ENCODE measurements around the gene IGLL5. TPM values are rescaled to one million over a fixed set of nuclear protein-coding genes. Genes with fewer than 3 reads are reported as not detected.

IGLL5 gene
- total and polyA plus RNA-seq, 12 donors, result 0.26 to 4.4 (median 0.71) TPM; not detected in 5

DNA sequence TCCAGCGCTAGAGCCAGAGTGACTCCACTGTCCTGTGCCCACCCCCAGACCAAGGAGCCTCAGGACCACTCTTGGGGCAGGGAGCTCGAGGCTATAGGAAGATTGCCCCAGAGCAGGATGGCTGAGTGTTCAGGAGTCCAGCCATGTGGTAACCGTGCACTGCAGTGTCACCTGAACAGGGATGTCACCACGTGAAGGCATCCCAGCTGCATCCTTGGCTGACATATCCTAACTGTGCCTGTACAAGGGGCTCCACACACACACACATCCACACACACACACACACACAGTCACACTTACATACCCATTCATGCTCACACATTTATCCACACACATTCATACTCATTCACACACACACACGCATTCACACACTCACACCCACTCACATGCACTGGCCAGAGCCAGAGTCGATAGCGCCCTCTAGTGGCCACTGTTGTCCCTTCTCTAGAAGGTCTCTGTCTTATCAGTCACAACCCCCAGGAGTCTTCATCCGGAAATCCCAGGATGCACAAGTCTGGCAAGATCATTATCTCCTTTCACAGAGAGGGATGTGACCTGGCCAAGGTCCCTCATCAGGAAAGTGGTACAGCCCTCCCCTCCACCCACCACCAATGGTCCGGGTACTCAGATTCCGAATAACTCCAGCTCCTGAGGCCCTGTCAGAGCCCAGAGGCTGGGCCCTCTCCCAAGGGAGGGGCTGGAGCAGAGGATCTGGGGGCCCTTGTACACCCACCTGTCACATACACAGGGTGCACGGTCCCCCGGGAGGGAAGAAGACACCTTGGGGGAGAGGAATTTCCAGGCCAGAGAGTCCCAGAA is 55.1 kb downstream of the IGLL5 start:
- H3K4me1 ChIP-seq, result peaks cover 0 to 12% (median 0%) of the 10 kb centered on the region in 9 donors
- no peaks in the 10 kb centered on the region for H3K36me3 ChIP-seq
- no peaks in the 10 kb centered on the region for H3K9me3 ChIP-seq
- 50 to 51% methylated on average over 12 of the region's 12 CpGs for WGBS, 2 donors
- TF ChIP-seq, protein P1, sequence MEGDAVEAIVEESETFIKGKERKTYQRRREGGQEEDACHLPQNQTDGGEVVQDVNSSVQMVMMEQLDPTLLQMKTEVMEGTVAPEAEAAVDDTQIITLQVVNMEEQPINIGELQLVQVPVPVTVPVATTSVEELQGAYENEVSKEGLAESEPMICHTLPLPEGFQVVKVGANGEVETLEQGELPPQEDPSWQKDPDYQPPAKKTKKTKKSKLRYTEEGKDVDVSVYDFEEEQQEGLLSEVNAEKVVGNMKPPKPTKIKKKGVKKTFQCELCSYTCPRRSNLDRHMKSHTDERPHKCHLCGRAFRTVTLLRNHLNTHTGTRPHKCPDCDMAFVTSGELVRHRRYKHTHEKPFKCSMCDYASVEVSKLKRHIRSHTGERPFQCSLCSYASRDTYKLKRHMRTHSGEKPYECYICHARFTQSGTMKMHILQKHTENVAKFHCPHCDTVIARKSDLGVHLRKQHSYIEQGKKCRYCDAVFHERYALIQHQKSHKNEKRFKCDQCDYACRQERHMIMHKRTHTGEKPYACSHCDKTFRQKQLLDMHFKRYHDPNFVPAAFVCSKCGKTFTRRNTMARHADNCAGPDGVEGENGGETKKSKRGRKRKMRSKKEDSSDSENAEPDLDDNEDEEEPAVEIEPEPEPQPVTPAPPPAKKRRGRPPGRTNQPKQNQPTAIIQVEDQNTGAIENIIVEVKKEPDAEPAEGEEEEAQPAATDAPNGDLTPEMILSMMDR (IDR thresholded peaks at IDR 0.05), result peak; percentile 41 to 79 (median 62)
- ATAC-seq, result peak in 7 of 8 donors; percentile 39 to 80 (median 68)
- H3K27me3 ChIP-seq, result peaks cover 0 to 30% (median 8%) of the 10 kb centered on the region in 7 donors
- intact Hi-C loops (cut with DNase I), result no loop called here
- H3K27ac ChIP-seq, result no peak overlapping the region
- no peak overlapping the region for H3K4me3 ChIP-seq
- peak in 1 of 2 donors; percentile 52 for DNase-seq

DNA sequence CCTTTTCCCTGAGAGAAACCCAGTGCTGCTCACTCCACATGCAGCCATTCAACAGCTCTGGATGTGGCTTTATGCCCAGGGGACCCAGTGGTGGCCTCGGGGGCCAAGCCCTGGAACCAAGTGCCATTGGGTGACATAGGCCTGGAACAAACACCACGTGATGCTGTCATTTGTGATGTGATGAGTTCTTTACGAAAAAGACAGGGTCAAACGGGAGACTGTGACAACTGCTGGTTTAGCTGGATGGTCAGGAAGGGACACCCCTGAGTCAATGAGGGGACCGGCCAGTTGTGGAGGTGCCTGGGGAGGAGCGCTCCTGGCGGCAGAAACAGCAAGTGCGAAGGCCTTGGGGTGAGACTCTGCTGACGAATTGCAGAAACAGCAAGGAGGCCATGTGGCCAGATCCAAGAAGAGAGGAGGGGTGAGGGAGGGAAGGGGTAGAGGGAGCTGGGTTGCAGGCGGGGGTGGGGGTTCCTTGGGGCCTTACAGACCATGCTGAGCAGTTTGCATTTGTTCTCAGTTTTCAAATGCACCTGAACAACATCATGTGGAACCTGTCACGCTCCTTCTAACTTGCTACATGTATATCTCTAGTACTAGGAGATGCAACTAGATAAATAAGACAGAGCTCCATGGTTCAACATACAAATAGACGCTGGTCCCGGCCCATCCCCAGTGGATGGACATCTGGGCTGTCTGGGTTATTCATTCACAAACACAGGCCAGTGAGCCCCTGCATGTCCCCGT is 56.1 kb downstream of the IGLL5 start:
- WGBS, 2 donors, result 74 to 77% methylated on average over 14 of the region's 14 CpGs
- TF ChIP-seq, protein P1 (IDR thresholded peaks at IDR 0.05), result no peak
- H3K27me3 ChIP-seq, result peaks cover 0 to 30% (median 10%) of the 10 kb centered on the region in 7 donors
- peaks cover 0 to 12% (median 0%) of the 10 kb centered on the region in 9 donors for H3K4me1 ChIP-seq
- H3K36me3 ChIP-seq, result no peaks in the 10 kb centered on the region
- no peaks in the 10 kb centered on the region for H3K9me3 ChIP-seq
- DNase-seq, result peak in 1 of 2 donors; percentile 1
- no peak overlapping the region for H3K27ac ChIP-seq
- no peak for ATAC-seq
- no peak overlapping the region for H3K4me3 ChIP-seq
- intact Hi-C loops (cut with DNase I), result no loop called here

DNA sequence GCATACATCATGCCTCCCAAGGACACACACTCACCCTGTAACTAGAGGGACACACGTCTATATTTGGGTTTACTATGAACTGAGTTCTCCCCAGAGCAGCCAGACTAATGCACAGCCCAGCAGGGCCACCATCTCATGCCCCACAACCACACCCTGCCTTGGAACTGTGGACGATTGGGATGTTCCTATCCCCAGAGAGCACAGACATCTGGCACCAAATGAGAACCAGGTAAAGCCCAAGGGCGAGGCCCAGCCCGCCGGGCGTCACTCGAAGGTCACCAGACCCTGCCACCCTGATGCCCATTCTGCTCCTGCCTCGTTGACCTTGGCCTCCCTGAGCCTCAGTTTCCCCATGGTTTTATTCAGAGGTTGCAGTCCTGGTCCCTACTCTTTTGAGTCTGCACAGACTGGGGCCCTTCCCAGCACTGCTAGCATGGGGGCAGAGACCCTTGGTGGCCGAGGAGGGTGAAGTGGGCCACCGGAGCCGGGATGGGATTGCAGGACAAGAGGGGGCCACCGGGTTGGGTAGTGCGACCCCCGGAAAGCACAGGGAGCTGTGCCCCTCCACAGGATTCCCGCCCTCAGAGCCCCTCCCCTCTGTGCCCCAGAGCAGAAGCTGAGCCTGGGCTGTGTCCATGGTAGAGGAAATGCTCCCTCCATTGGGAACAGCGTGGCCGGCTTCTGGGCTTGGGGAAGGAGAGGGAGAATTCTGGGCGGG is 56.8 kb downstream of the IGLL5 start:
- 70 to 71% methylated on average over 18 of the region's 18 CpGs for WGBS, 2 donors
- intact Hi-C loops (cut with DNase I), result no loop called here
- TF ChIP-seq, protein P1 (IDR thresholded peaks at IDR 0.05), result no peak
- no peaks in the 10 kb centered on the region for H3K36me3 ChIP-seq
- H3K4me3 ChIP-seq, result no peak overlapping the region
- H3K9me3 ChIP-seq, result no peaks in the 10 kb centered on the region
- H3K4me1 ChIP-seq, result peaks cover 0 to 12% (median 0%) of the 10 kb centered on the region in 9 donors
- H3K27ac ChIP-seq, result no peak overlapping the region
- DNase-seq, result no peak
- H3K27me3 ChIP-seq, result peaks cover 0 to 34% (median 14%) of the 10 kb centered on the region in 7 donors
- no peak for ATAC-seq

DNA sequence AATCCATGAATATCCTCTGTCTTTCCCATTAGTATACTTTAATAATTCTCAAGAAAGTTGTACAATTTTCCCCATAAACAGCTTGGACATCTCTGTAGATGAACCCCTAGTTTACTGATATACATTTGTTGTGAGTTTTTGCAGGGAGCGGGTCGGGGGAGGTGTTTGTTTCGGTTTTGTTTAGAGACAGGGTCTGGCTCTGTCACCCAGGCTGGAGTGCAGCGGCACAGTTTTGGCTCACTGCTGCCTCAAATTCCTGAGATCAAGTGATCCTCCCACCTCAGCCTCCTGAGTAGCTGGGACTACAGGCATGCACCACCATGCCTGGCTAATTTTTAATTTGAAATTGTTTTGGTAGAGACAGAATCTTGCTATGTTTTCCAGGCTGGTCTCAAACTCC is 57.6 kb downstream of the IGLL5 start:
- no peak for ATAC-seq
- WGBS, 2 donors, result 85 to 86% methylated on average over 4 of the region's 4 CpGs
- Histone ChIP-seq H3K36me3 (no peaks in the 10 kb centered on the region), H3K9me3 (no peaks in the 10 kb centered on the region), H3K27me3 (peaks cover 0 to 42% (median 16%) of the 10 kb centered on the region in 7 donors), H3K27ac (no peak overlapping the region), H3K4me1 (peaks cover 0 to 12% (median 0%) of the 10 kb centered on the region in 9 donors), H3K4me3 (no peak overlapping the region)
- TF ChIP-seq, protein P1 (IDR thresholded peaks at IDR 0.05), result no peak
- DNase-seq, result no peak
- intact Hi-C loops (cut with DNase I), result no loop called here

Data from heart right ventricle (tissue), 16 donors.